ENCODE measurements around the gene KCTD6. TPM values are rescaled to one million over a fixed set of nuclear protein-coding genes. Genes with fewer than 3 reads are reported as not detected.

Gene KCTD6
- total RNA-seq, 1 donor from 2014 or later, result 39.6 TPM

DNA sequence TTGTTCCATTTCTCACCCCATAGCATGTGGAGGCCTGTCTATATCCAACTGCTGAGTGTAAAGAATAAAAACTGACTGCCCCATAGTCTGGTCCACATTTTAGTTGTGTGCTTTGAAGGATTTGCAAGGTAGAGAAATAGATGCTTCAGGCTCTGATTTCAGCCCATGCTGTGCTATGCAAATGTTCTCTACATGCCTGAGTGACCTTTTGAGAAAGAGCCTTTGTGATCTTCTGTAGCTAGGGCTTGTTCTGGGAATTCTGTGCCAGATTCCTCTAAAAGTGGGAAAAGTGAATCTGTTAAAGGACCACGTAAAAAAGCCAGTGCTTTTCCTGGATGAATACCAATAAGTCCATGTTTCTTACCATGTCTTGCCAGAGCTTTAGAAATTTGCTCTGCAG is 5.2 kb downstream of the KCTD6 start:
- Mint-ChIP-seq H3K27ac (peak overlapping the region; percentile 98), H3K27me3 (ENCODE audit: insufficient read depth, low read depth) (peaks cover 2% of the 10 kb centered on the region), H3K9me3 (no peaks in the 10 kb centered on the region), H3K36me3 (peaks cover 23% of the 10 kb centered on the region), H3K4me1 (peaks cover 59% of the 10 kb centered on the region), H3K4me3 (peak overlapping the region; percentile 77)
- H4K20me1 ChIP-seq (ENCODE audit: low read depth), result peaks cover 16% of the 10 kb centered on the region
- H3F3A ChIP-seq (ENCODE audit: low read depth), result peaks cover 41% of the 10 kb centered on the region
- H3K4me1 ChIP-seq, result peaks cover 55% of the 10 kb centered on the region
- H2AFZ ChIP-seq (replicated peaks), result no peak overlapping the region
- H3K4me2 ChIP-seq, result peak overlapping the region; percentile 93
- TF ChIP-seq EZH2 (IDR thresholded peaks at IDR 0.05) (no peak), EZH2phosphoT487 (IDR thresholded peaks at IDR 0.05) (no peak)
- TF ChIP-seq, protein P1, sequence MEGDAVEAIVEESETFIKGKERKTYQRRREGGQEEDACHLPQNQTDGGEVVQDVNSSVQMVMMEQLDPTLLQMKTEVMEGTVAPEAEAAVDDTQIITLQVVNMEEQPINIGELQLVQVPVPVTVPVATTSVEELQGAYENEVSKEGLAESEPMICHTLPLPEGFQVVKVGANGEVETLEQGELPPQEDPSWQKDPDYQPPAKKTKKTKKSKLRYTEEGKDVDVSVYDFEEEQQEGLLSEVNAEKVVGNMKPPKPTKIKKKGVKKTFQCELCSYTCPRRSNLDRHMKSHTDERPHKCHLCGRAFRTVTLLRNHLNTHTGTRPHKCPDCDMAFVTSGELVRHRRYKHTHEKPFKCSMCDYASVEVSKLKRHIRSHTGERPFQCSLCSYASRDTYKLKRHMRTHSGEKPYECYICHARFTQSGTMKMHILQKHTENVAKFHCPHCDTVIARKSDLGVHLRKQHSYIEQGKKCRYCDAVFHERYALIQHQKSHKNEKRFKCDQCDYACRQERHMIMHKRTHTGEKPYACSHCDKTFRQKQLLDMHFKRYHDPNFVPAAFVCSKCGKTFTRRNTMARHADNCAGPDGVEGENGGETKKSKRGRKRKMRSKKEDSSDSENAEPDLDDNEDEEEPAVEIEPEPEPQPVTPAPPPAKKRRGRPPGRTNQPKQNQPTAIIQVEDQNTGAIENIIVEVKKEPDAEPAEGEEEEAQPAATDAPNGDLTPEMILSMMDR (IDR thresholded peaks at IDR 0.05), result no peak
- peak; percentile 89 for DNase-seq (ENCODE audit: low spot score)
- H3K9ac ChIP-seq, result no peak overlapping the region
- H3K79me2 ChIP-seq (ENCODE audit: low read depth), result peaks cover 98% of the 10 kb centered on the region
- peaks cover 7% of the 10 kb centered on the region for H3K36me3 ChIP-seq
- H3K4me3 ChIP-seq, result peak overlapping the region; percentile 95
- H3K9me3 ChIP-seq (ENCODE audit: low read depth), result no peaks in the 10 kb centered on the region
- H3K27me3 ChIP-seq, result no peaks in the 10 kb centered on the region
- peak overlapping the region; percentile 94 for H3K27ac ChIP-seq

DNA sequence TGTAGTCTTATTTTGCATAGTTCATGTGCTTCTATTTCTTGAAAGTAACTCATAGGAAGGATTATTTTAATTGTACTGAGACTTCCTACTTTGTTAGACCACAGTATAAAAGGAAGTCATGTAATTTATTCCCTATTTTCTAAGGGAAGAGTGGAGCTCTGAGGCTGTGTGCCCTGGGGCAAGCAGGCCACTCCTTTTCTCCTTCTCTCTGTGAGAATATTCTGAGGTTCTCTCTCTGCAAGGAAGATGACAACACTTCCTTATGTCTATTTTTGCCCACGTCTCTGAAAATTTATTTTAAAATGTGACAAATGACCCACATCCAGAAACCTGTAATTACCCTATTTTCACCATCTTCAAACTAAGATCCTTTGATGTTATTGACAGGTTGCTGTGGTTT is 11.0 kb downstream of the KCTD6 start:
- Mint-ChIP-seq H3K4me1 (peaks cover 13% of the 10 kb centered on the region), H3K4me3 (no peak overlapping the region), H3K9me3 (no peaks in the 10 kb centered on the region), H3K27me3 (ENCODE audit: insufficient read depth, low read depth) (no peaks in the 10 kb centered on the region), H3K36me3 (peaks cover 36% of the 10 kb centered on the region), H3K27ac (no peak overlapping the region)
- no peak for TF ChIP-seq EZH2phosphoT487 (IDR thresholded peaks at IDR 0.05)
- no peak overlapping the region for H3K4me3 ChIP-seq
- no peaks in the 10 kb centered on the region for H3K9me3 ChIP-seq (ENCODE audit: low read depth)
- no peak overlapping the region for H3K9ac ChIP-seq
- H3K27ac ChIP-seq, result no peak overlapping the region
- no peaks in the 10 kb centered on the region for H4K20me1 ChIP-seq (ENCODE audit: low read depth)
- peaks cover 78% of the 10 kb centered on the region for H3K79me2 ChIP-seq (ENCODE audit: low read depth)
- peaks cover 6% of the 10 kb centered on the region for H3K4me1 ChIP-seq
- H3F3A ChIP-seq (ENCODE audit: low read depth), result peaks cover 7% of the 10 kb centered on the region
- no peak for DNase-seq (ENCODE audit: low spot score)
- H2AFZ ChIP-seq (replicated peaks), result no peak overlapping the region
- peaks cover 7% of the 10 kb centered on the region for H3K36me3 ChIP-seq
- no peaks in the 10 kb centered on the region for H3K27me3 ChIP-seq
- no peak overlapping the region for H3K4me2 ChIP-seq

DNA sequence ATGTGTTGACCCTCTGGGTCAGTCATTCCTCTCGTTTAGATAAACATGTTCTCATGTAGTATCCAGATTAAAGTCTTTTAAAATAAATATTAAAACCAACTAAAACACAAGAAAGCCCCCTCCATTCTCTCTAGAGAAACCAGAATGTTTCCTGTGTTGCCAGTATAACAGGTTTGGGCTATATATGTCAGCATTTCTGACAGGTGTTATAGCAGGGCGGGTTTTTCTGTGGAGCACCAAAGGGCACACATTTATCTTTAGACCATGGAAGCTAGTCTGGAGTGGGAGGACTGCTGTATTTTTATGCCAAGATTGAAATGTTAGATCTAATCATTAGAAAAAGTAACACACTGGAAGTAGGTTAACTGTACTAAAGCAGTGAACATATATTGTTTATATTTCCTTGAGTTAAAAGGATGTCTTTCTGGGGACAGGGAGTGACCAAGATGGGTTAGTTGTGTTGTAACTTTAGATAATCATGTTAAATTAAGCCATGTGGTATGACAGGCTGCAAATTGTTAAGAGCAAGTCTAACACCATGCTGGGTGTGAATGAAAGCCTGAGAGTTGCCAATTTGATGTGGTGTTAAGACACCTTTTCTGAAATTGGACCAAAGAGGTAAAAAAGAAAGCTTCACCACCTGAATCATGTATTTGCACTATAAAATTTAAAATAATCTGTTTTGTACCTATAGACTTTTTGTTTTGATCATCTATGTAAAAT is 15.6 kb downstream of the KCTD6 start:
- TF ChIP-seq, protein P1 (IDR thresholded peaks at IDR 0.05), result no peak
- TF ChIP-seq EZH2phosphoT487 (IDR thresholded peaks at IDR 0.05) (no peak), EZH2 (IDR thresholded peaks at IDR 0.05) (no peak)
- Histone ChIP-seq H3K9ac (no peak overlapping the region), H4K20me1 (ENCODE audit: low read depth) (no peaks in the 10 kb centered on the region), H3K79me2 (ENCODE audit: low read depth) (peaks cover 31% of the 10 kb centered on the region), H2AFZ (replicated peaks) (no peak overlapping the region), H3K27ac (no peak overlapping the region), H3K9me3 (ENCODE audit: low read depth) (no peaks in the 10 kb centered on the region), H3K4me1 (no peaks in the 10 kb centered on the region), H3K4me3 (no peak overlapping the region), H3F3A (ENCODE audit: low read depth) (peaks cover 2% of the 10 kb centered on the region), H3K4me2 (no peak overlapping the region), H3K27me3 (no peaks in the 10 kb centered on the region), H3K36me3 (no peaks in the 10 kb centered on the region)
- Mint-ChIP-seq H3K9me3 (no peaks in the 10 kb centered on the region), H3K4me1 (peaks cover 4% of the 10 kb centered on the region), H3K4me3 (no peak overlapping the region), H3K27me3 (ENCODE audit: insufficient read depth, low read depth) (peaks cover 4% of the 10 kb centered on the region), H3K36me3 (peaks cover 14% of the 10 kb centered on the region), H3K27ac (no peak overlapping the region)
- no peak for DNase-seq (ENCODE audit: low spot score)

DNA sequence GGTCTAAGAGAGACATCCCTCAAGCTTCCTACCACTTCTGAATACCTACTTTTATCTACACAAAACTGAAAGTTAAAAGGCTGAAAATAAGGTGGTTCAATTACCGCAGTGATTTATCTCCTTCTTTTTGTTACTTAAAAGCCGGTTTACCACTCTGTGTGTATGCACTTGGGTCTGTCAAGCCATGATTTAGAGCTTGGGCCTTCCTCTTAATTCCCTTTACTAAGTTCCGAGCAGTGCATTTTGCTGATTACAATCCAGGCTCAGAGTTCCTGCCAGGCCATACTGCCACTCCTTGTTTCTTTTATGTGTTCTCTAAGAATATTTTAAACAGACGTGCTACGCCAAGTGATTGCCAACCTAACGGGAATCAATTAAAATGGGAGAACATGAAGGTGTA is 16.5 kb downstream of the KCTD6 start:
- H3K79me2 ChIP-seq (ENCODE audit: low read depth), result peaks cover 22% of the 10 kb centered on the region
- no peak overlapping the region for H3K4me3 Mint-ChIP-seq
- H4K20me1 ChIP-seq (ENCODE audit: low read depth), result no peaks in the 10 kb centered on the region
- H3K4me1 Mint-ChIP-seq, result peaks cover 4% of the 10 kb centered on the region
- DNase-seq (ENCODE audit: low spot score), result no peak
- no peak overlapping the region for H3K9ac ChIP-seq
- no peak overlapping the region for H3K4me2 ChIP-seq
- H3K27ac ChIP-seq, result no peak overlapping the region
- H3K36me3 ChIP-seq, result no peaks in the 10 kb centered on the region
- no peaks in the 10 kb centered on the region for H3K9me3 ChIP-seq (ENCODE audit: low read depth)
- no peak overlapping the region for H2AFZ ChIP-seq (replicated peaks)
- peaks cover 10% of the 10 kb centered on the region for H3K36me3 Mint-ChIP-seq
- no peaks in the 10 kb centered on the region for H3K4me1 ChIP-seq
- H3K9me3 Mint-ChIP-seq, result no peaks in the 10 kb centered on the region
- H3F3A ChIP-seq (ENCODE audit: low read depth), result peaks cover 2% of the 10 kb centered on the region
- no peak for TF ChIP-seq EZH2 (IDR thresholded peaks at IDR 0.05)
- TF ChIP-seq, protein P1 (IDR thresholded peaks at IDR 0.05), result no peak
- TF ChIP-seq EZH2phosphoT487 (IDR thresholded peaks at IDR 0.05), result no peak
- H3K27ac Mint-ChIP-seq, result no peak overlapping the region
- peaks cover 4% of the 10 kb centered on the region for H3K27me3 Mint-ChIP-seq (ENCODE audit: insufficient read depth, low read depth)
- H3K4me3 ChIP-seq, result no peak overlapping the region
- H3K27me3 ChIP-seq, result no peaks in the 10 kb centered on the region

Data from neural progenitor cell (in vitro differentiated cells).